ENCODE measurements around the gene SPAG16. TPM values are rescaled to one million over a fixed set of nuclear protein-coding genes. Genes with fewer than 3 reads are reported as not detected.

Gene SPAG16
- total RNA-seq, 1 donor, result 7.5 TPM

DNA sequence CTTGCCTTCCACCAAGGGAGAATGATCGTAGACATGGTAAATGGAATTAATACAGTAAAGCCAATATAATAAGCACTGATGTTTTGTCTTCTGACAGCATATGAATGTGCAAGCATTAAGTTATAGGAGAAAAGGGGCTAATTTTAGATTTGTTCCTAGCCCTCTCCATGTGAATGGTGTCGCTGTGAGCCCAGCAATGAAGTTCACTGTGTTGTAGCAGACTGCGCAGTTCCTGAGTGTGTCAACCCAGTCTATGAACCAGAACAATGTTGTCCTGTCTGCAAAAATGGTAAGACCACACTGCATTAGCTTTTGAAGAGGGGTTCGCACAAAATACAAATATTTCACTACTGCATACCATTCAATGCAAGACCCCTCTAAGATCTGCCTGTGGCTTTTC lies 1152.2 kb downstream of the SPAG16 start:
- no peak for DNase-seq (ENCODE audit: low read depth in 2 of 3, low spot score in 2 of 3)

DNA sequence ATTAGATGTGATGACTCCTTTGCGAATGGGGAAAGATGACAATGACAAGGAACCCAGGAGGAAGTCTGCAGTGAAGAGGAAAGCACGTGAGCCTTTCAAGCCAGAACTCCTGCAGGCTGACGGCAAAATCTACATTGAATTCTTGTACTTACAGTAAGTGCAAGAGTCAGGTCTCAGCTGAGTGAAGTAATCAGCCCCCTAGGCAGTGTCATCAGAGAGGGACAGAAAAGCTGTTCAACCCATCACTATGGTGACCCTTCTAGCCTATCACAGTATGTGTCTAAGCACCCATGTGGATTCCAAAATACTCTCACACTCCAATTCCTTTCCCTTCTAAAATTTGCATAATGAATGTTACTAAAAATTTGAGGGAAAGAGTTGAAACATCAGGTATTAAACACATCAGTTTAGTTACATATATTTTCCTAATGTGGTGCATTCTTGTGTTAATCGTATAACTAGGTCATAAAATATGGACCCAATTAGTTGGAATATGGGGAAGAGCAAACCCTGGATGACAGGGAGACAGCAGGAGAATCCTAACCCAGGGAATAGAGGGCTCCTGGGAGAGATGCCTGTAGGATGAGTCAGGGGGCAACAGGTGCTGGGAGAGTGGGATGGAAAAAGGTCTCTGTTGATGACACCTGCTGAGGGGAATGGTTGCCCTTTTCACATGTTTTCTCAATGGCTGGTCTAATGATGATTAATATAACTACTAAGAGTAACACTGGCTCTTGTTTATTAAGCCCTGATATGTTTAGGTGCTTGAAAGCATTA lies 1166.0 kb downstream of the SPAG16 start:
- no peak for DNase-seq (ENCODE audit: low read depth in 2 of 3, low spot score in 2 of 3)

DNA sequence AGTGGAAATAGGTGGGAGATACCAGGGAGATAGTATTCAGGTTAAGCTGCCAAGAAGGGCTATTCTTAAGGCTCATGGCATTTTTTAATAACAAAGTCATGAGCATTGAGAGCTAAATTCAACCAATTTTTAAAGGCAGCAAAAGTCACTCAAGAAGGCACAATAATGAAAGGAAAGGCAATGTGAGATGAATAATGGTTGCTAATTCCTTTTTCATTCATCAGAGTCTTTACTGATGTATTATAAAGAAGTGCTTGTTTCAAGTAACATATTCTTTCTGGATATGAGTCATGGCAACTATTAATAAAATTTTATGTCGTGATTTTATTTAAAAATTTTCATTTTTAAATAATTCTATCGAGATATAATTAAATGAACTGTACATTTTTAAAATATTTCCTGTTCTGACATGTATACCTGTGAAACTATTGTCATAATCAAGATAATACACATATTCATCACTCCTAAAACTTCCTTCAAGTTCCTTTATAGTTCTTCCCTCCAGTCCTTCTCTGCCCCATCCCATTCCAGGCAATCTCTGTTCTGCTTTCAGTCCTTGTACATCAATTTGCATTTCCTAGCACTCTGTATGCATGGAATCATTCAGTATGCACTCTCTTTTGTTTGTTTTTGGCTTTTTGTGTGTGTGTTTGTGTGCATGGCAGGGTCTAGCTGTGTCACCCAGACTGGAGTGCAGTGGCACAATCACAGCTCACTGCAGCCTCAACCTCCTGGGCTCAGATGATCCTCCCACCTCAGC lies 1167.4 kb downstream of the SPAG16 start:
- no peak for DNase-seq (ENCODE audit: low read depth in 2 of 3, low spot score in 2 of 3)

Small RNA genes within 50 kb of the gene (small RNA-seq; reads per million reads assigned to genes)
- gene MIR4438, result not detected

Other genes starting within 250 kb of the SPAG16 start
- 43.1 TPM for gene IKZF2, start 132.9 kb upstream of the SPAG16 start, total RNA-seq

Data from hematopoietic multipotent progenitor cell (in vitro differentiated cells).